Hematopoietic multipotent progenitor cell treated with erythropoietin and hydrocortisone succinate and interleukin-3 and kit ligand, for 8 days (in vitro differentiated cells): ENCODE results near the gene CLIP2.
A peak's percentile ranks its signal among the peaks of the same experiment; 100 is the strongest.

Source experiments
- DNase-seq: peaks from one replicate; pipeline ENCODE4 v3.0.0-alpha.2; 2015

The CLIP2 gene

DNA sequence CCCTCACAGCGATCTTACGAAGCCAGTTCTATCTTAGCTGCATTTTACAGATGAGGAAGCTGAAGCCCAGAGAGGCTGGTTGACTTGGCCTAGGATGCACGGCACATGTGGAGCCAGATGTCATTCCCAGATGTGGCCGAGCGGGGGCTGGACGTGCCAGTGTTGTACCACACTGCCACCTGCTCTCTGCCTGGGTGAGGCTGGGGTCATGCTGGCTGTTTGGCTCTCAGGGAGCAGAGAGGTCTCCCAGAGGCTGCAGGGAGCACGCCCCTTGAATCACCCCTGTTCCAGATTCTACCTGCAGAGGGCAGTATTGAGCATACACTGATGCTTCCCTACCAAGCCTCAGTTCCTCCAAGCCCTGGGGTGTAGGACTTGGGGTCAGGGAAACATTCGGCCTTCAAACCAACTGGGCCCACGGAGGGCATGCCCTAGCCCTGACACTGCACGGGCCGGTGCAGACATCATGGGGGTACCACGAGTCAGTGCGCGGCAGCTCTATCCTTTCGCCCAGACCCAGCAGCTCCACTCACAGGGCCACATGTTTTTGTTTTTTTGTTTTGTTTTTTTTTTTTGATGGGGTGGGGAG is 160.7 kb downstream of the CLIP2 start:
- DNase-seq: peak; percentile 73

DNA sequence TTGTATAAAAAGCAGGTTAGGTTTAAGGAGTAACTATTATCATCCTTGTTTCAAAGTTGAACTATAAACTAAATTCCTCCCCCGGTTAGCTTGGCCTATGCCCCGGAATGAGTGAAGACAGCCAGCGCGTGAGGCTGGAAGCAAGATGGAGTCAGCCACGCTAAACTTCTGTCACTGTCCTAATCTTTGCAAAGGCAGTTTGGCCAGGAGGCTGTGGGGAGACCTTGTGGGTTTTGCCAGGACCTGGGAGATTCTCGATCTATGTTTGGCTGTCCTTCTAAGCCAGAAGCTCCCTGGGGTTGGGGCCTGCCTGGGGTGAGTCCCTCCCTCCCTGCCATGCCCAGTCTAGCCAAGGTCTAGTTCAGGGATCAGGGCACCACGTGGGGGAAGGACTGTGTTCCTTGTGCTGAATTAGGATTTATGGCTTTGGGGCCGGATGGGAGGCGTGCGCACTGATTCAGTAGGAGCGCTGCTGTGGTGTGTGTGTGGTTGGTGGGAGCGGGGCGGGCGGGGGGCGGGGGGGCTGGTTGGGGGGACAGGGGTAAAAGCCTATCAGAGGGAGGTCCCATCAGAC is 163.6 kb downstream of the CLIP2 start:
- peak; percentile 3 for DNase-seq

GRCh38 chr7:74453322-74454011 is 164.3 kb downstream of the CLIP2 start, which contains the start of gene GTF2IRD1:
GTF2IRD1 (plus strand) TSS chr7:74453906; CDS start chr7:74508081, 54,175 bp downstream.
- peak; percentile 31 for DNase-seq

GRCh38 chr7:74454021-74454924 is 165.1 kb downstream of the CLIP2 start:
- DNase-seq: no peak

GRCh38 chr7:74454925-74455288 is 165.7 kb downstream of the CLIP2 start:
- DNase-seq: no peak

DNA sequence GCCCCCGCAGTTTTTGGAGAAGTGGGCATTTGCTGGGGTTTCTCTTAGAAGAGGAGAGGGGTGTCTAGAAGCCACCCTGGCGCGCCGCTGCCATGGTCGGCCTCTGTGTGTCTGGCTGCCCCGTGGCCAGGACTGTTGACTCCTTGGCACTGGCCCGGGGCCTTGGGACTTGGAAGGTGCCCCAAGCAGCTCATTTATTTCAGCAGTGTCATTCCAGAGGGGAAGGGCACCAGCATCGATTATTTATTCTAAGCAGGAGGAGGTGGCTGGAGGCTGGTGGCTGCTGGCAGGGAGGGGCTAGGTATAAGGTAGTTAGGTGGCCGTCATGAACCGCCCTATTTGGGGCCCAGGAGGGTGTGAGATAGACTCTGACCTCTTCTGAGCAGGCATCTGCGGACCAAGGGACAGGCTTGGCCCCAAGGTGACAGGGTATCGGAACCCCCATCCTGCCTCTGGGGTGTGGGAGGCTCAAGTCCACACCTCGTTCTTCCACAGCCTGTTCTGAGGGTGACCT is 166.1 kb downstream of the CLIP2 start:
- no peak for DNase-seq
